Keratinocyte (primary cell): ENCODE results near the gene CKMT1B. TPM values are rescaled to one million over a fixed set of nuclear protein-coding genes. Genes with fewer than 3 reads are reported as not detected.

Experiments
- DNase-seq: peaks from one replicate; pipeline ENCODE4 v3.0.0-alpha.2; 2011; ENCODE audit warnings: low read depth, missing footprints, low spot score
- FAIRE-seq: peaks from 2 replicates; lab custom pipeline; 2011; peaks lifted over from hg19 to GRCh38; lab: Jason Lieb, UNC
- H2AFZ ChIP-seq: 2 replicates; pipeline ENCODE4 v1.6.0; 2012; ENCODE audit warnings: low read length, control low read depth, inconsistent platforms; ENCODE audit not compliant: control insufficient read depth
- H3K27ac ChIP-seq: 2 replicates; pipeline ENCODE4 v1.5.1; 2011; ENCODE audit warnings: low read length; ENCODE audit not compliant: control insufficient read depth, insufficient read depth
- H3K27me3 ChIP-seq: 3 replicates; pipeline ENCODE4 v1.6.0; 2011; ENCODE audit warnings: low read length; ENCODE audit not compliant: control insufficient read depth, insufficient read depth; ENCODE audit errors: extremely low read depth
- H3K36me3 ChIP-seq, 2 experiments: 2 replicates in 1 of 2; 3 replicates in 1 of 2; pipeline ENCODE4 v1.5.1; 2011; ENCODE audit warnings: low read length in 2 of 2, mild to moderate bottlenecking in 1 of 2; ENCODE audit not compliant: control insufficient read depth in 2 of 2, insufficient read depth in 2 of 2; ENCODE audit errors: extremely low read depth in 1 of 2
- H3K4me1 ChIP-seq: 3 replicates; pipeline ENCODE4 v1.5.1; 2011; ENCODE audit warnings: low read length; ENCODE audit not compliant: control insufficient read depth, insufficient read depth; ENCODE audit errors: extremely low read depth
- H3K4me2 ChIP-seq: 3 replicates; pipeline ENCODE4 v1.6.0; 2011; ENCODE audit warnings: low read depth, low read length; ENCODE audit not compliant: control insufficient read depth, insufficient read depth; ENCODE audit errors: extremely low read depth
- H3K4me3 ChIP-seq, 3 experiments: fragments of 200-600 bp in 1 of 3; sonication (generic) in 1 of 3; 2 replicates in 2 of 3; 3 replicates in 1 of 3; pipeline ENCODE4 v1.5.1; 2011 to 2016; ENCODE audit warnings: low read length in 3 of 3, mild to moderate bottlenecking in 3 of 3, control low read depth in 2 of 3, inconsistent platforms in 1 of 3, low read depth in 1 of 3, mixed read lengths in 1 of 3, mixed run types in 1 of 3, moderate library complexity in 1 of 3; ENCODE audit not compliant: control insufficient read depth in 2 of 3, insufficient read depth in 2 of 3; ENCODE audit errors: extremely low read depth in 1 of 3
- H3K79me2 ChIP-seq: 2 replicates; pipeline ENCODE4 v1.6.0; 2012; ENCODE audit warnings: low read length; ENCODE audit not compliant: control insufficient read depth, insufficient read depth
- H3K9ac ChIP-seq: 3 replicates; pipeline ENCODE4 v1.6.0; 2011; ENCODE audit warnings: low read length; ENCODE audit not compliant: control insufficient read depth, insufficient read depth; ENCODE audit errors: extremely low read depth
- H3K9me1 ChIP-seq: 3 replicates; pipeline ENCODE4 v1.6.0; 2011; ENCODE audit warnings: low read length; ENCODE audit not compliant: control insufficient read depth, insufficient read depth; ENCODE audit errors: extremely low read depth
- H3K9me3 ChIP-seq: 2 replicates; pipeline ENCODE4 v1.5.1; 2012; ENCODE audit warnings: low read depth, low read length; ENCODE audit not compliant: control insufficient read depth
- H4K20me1 ChIP-seq: 3 replicates; pipeline ENCODE4 v1.6.0; 2011; ENCODE audit warnings: low read length; ENCODE audit not compliant: control insufficient read depth, insufficient read depth; ENCODE audit errors: extremely low read depth
- CTCF ChIP-seq, 3 experiments: IDR thresholded peaks in 1 of 3; conservative IDR thresholded peaks in 1 of 3; optimal IDR thresholded peaks in 1 of 3; 2 replicates in 2 of 3; 3 replicates in 1 of 3; pipeline versions ENCODE3 to v1.5.1; 2011; ENCODE audit warnings: low read length in 3 of 3, mild to moderate bottlenecking in 3 of 3, moderate library complexity in 2 of 3, control low read depth in 1 of 3, inconsistent platforms in 1 of 3; ENCODE audit not compliant: insufficient read depth in 2 of 3; ENCODE audit errors: extremely low read depth in 1 of 3
- EZH2 ChIP-seq: IDR thresholded peaks from one replicate; pipeline ENCODE4 v1.6.1; 2012; ENCODE audit warnings: inconsistent platforms, mild to moderate bottlenecking, low read length, moderate library complexity
- dilution Hi-C: fragments of 300-500 bp; cut with MboI; formaldehyde crosslinking; loops from one replicate; pipeline ENCODE4 v1.7.0; 2020; ENCODE audit warnings: low sequenced_read_pairs; ENCODE audit not compliant: extremely low pct_ligation_motif_present
- polyA plus RNA-seq, 5 experiments: library from polyadenylated mRNA; depleted of rRNA in 3 of 5; stranded (reverse) in 3 of 5; stranded (forward) in 1 of 5; unstranded in 1 of 5; fragments of >200 nt; gene quantifications; 1 replicate in 1 of 5; 2 replicates in 3 of 5; 3 replicates in 1 of 5; pipeline versions ENCODE4 v1.2.1 to v1.2.3, GENCODE V29; 2011 to 2012; ENCODE audit warnings: missing spikeins in 2 of 5, low read depth in 1 of 5, low replicate concordance in 1 of 5

CKMT1B gene
- polyA plus RNA-seq, 1 donor (not counting 4 experiments of a cell fraction or from before 2014, with no cell fraction given) = 63.9 TPM

- Histone ChIP-seq H3K4me1 (no peaks in the 10 kb centered on the region), H3K36me3 (peaks cover 5% of the 10 kb centered on the region in 2 experiments), H3K9ac (no peak overlapping the region), H3K27me3 (no peaks in the 10 kb centered on the region), H4K20me1 (no peaks in the 10 kb centered on the region), H3K9me3 (no peaks in the 10 kb centered on the region), H3K9me1 (no peaks in the 10 kb centered on the region), H3K4me2 (no peak overlapping the region), H3K27ac (no peak overlapping the region), H2AFZ (no peak overlapping the region), H3K79me2 (no peaks in the 10 kb centered on the region), H3K4me3 (no peak overlapping the region)
- no peak for FAIRE-seq
- no peak for DNase-seq
- TF ChIP-seq CTCF (optimal IDR thresholded peaks at IDR 0.05 in 1 of 3, IDR thresholded peaks at IDR 0.05 in 1 of 3, conservative IDR thresholded peaks at IDR 0.05 in 1 of 3; ENCODE audit: extremely low read depth in 1 of 3, insufficient read depth in 2 of 3, low read length in 3 of 3) (no peak), EZH2 (no peak)
- dilution Hi-C loops = no loop called here
Measured at GRCh38 chr15:43545426-43545825, 48.4 kb upstream of the CKMT1B start.

GRCh38 chr15:43547539-43547938 lies 46.3 kb upstream of the CKMT1B start:
- Histone ChIP-seq H3K9me3 (no peaks in the 10 kb centered on the region), H3K4me3 (no peak overlapping the region), H3K36me3 (peaks cover 5% of the 10 kb centered on the region in 2 experiments), H3K4me1 (no peaks in the 10 kb centered on the region), H3K9ac (no peak overlapping the region), H3K9me1 (no peaks in the 10 kb centered on the region), H3K27ac (no peak overlapping the region), H4K20me1 (no peaks in the 10 kb centered on the region), H3K27me3 (no peaks in the 10 kb centered on the region), H2AFZ (no peak overlapping the region), H3K4me2 (no peak overlapping the region), H3K79me2 (no peaks in the 10 kb centered on the region)
- FAIRE-seq (no peak), DNase-seq (no peak)
- dilution Hi-C loops = no loop called here
- no peak for TF ChIP-seq CTCF (optimal IDR thresholded peaks at IDR 0.05 in 1 of 3, IDR thresholded peaks at IDR 0.05 in 1 of 3, conservative IDR thresholded peaks at IDR 0.05 in 1 of 3; ENCODE audit: extremely low read depth in 1 of 3, insufficient read depth in 2 of 3, low read length in 3 of 3)
- no peak for TF ChIP-seq EZH2
